ENCODE measurements around the gene CLASP1.

DNA sequence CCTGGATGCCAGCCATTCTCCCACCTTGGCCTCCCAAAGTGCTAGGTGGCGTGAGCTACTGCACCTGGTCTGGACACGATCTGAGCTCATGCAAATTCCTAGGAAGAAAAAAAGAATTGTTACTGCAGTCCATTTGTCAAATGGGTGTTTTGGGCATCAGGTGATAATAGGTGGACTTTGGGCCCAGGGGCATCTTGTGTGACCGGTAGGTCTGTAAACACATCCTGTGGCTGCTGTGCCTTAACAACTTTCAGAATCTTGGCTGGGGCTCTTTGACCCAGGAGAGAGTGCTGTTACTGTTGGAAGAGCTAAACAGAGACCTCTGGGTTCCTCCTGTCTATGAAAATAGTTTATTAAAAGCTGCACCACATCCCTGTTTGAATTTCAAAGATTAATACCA lies 329.3 kb downstream of the CLASP1 start:
- TF ChIP-seq, protein P1, sequence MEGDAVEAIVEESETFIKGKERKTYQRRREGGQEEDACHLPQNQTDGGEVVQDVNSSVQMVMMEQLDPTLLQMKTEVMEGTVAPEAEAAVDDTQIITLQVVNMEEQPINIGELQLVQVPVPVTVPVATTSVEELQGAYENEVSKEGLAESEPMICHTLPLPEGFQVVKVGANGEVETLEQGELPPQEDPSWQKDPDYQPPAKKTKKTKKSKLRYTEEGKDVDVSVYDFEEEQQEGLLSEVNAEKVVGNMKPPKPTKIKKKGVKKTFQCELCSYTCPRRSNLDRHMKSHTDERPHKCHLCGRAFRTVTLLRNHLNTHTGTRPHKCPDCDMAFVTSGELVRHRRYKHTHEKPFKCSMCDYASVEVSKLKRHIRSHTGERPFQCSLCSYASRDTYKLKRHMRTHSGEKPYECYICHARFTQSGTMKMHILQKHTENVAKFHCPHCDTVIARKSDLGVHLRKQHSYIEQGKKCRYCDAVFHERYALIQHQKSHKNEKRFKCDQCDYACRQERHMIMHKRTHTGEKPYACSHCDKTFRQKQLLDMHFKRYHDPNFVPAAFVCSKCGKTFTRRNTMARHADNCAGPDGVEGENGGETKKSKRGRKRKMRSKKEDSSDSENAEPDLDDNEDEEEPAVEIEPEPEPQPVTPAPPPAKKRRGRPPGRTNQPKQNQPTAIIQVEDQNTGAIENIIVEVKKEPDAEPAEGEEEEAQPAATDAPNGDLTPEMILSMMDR (IDR thresholded peaks at IDR 0.05; ENCODE audit: low read depth, low read length, missing input control): no peak
- TF ChIP-seq TAF1 (conservative IDR thresholded peaks at IDR 0.05) (no peak), RXRA (IDR thresholded peaks at IDR 0.05) (no peak), RAD21 (IDR thresholded peaks at IDR 0.05) (no peak), GABPA (IDR thresholded peaks at IDR 0.05 in 1 of 2, conservative IDR thresholded peaks at IDR 0.05 in 1 of 2) (no peak), NR2F2 (IDR thresholded peaks at IDR 0.05) (no peak), JUND (IDR thresholded peaks at IDR 0.05) (no peak)
- TF ChIP-seq, protein P2, sequence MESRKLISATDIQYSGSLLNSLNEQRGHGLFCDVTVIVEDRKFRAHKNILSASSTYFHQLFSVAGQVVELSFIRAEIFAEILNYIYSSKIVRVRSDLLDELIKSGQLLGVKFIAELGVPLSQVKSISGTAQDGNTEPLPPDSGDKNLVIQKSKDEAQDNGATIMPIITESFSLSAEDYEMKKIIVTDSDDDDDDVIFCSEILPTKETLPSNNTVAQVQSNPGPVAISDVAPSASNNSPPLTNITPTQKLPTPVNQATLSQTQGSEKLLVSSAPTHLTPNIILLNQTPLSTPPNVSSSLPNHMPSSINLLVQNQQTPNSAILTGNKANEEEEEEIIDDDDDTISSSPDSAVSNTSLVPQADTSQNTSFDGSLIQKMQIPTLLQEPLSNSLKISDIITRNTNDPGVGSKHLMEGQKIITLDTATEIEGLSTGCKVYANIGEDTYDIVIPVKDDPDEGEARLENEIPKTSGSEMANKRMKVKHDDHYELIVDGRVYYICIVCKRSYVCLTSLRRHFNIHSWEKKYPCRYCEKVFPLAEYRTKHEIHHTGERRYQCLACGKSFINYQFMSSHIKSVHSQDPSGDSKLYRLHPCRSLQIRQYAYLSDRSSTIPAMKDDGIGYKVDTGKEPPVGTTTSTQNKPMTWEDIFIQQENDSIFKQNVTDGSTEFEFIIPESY (IDR thresholded peaks at IDR 0.05): no peak
- TF ChIP-seq, protein P3, sequence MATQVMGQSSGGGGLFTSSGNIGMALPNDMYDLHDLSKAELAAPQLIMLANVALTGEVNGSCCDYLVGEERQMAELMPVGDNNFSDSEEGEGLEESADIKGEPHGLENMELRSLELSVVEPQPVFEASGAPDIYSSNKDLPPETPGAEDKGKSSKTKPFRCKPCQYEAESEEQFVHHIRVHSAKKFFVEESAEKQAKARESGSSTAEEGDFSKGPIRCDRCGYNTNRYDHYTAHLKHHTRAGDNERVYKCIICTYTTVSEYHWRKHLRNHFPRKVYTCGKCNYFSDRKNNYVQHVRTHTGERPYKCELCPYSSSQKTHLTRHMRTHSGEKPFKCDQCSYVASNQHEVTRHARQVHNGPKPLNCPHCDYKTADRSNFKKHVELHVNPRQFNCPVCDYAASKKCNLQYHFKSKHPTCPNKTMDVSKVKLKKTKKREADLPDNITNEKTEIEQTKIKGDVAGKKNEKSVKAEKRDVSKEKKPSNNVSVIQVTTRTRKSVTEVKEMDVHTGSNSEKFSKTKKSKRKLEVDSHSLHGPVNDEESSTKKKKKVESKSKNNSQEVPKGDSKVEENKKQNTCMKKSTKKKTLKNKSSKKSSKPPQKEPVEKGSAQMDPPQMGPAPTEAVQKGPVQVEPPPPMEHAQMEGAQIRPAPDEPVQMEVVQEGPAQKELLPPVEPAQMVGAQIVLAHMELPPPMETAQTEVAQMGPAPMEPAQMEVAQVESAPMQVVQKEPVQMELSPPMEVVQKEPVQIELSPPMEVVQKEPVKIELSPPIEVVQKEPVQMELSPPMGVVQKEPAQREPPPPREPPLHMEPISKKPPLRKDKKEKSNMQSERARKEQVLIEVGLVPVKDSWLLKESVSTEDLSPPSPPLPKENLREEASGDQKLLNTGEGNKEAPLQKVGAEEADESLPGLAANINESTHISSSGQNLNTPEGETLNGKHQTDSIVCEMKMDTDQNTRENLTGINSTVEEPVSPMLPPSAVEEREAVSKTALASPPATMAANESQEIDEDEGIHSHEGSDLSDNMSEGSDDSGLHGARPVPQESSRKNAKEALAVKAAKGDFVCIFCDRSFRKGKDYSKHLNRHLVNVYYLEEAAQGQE (IDR thresholded peaks at IDR 0.05): no peak
- TF ChIP-seq, protein P4, sequence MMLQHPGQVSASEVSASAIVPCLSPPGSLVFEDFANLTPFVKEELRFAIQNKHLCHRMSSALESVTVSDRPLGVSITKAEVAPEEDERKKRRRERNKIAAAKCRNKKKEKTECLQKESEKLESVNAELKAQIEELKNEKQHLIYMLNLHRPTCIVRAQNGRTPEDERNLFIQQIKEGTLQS (IDR thresholded peaks at IDR 0.05): no peak
- TF ChIP-seq, protein P5, sequence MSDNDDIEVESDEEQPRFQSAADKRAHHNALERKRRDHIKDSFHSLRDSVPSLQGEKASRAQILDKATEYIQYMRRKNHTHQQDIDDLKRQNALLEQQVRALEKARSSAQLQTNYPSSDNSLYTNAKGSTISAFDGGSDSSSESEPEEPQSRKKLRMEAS (IDR thresholded peaks at IDR 0.05): no peak
